GM20431 (cell line): Measurements from ENCODE around the gene TAF1C.
"Not testable (repeated sequence)": the region's sequence is repeated elsewhere in the genome, so short reads cannot be mapped to it uniquely, and the experiment has no call there.

Experiments used
- in situ Hi-C: fragments of 300-500 bp; cut with MseI, MboI; formaldehyde crosslinking; loops from one replicate; pipeline ENCODE4 v1.15.0; 2020; ENCODE audit warnings: low sequenced_read_pairs; ENCODE audit not compliant: unreplicated experiment

TAF1C gene

DNA sequence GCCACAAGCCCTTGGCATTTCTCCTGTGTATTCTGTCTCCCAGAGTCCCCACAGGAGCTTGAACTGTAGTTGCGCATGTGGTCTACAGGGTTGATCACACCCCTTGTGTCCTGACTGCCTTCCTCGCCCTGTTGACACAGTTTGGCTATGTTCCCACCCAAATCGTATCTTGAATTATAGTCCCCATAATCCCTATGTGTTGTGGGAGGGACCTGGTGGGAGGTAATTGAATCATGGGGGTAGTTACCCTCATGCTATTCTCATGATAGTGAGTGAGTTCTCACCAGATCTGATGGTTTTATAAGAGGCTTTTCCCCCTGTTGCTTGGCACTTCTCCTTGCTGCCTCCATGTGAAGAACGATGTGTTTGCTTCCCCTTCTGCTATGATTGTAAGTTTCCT lies 25.3 kb upstream of the TAF1C start:
- in situ Hi-C loops: no loop called here

DNA sequence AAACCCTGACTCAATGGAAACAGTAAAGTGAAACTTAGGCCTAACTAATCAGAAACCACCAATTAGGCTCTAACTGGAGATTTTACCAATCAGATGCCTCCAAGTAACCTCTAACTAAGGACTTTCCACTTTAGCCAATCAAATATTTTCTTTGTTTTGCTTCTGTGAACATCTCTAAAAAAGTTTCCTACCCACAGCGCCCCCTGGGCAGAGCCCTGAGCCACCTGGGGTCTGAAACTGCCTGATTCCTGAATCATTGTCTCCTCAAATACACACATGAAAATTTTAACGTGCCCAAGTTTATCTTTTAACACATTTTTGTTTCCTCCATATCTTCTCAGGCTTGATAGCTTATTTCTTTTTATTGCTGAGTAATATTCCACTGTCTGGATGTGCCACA lies 23.1 kb upstream of the TAF1C start:
- in situ Hi-C loops: no loop called here

- in situ Hi-C loops: no loop called here
These were observed 21.0 kb upstream of the TAF1C start for GRCh38 chr16:84207879-84208278.

GRCh38 chr16:84207251-84207650 lies 20.4 kb upstream of the TAF1C start:
- in situ Hi-C loops: no loop called here

DNA sequence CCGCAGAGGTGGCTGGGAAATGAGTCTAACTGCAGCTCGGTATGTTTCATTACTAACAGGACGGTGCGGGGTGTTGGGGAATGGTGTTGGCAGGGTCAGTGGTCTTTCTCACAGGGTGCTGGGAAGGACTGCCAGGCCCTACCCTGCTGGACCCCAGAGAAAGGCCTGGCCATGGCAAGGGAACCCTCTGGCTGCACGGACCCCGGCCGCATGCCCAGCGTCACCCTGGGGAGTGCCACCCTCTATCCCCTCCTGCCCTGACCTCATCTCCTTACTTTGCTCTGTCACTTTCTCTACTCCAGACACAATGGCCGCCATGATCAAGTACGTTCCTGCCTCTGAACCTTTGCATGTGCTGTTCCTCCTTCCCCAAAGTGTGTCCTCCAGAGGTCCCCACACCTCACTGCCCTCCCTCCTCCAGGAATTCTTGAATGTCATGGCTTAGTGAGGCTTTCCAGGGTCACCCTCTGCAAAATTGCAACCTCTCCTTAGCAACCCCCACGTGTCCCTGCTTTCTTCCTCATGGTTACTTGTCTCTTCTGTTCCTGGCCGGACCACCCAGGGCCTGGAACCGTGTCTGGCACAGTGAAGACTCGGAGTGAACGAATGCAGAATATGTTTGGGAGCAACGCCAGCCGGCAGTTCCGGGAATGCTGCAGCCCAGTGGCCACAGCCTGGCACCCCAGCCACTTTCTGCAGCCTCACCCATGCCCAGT lies 19.3 kb upstream of the TAF1C start:
- in situ Hi-C loops: no loop called here

DNA sequence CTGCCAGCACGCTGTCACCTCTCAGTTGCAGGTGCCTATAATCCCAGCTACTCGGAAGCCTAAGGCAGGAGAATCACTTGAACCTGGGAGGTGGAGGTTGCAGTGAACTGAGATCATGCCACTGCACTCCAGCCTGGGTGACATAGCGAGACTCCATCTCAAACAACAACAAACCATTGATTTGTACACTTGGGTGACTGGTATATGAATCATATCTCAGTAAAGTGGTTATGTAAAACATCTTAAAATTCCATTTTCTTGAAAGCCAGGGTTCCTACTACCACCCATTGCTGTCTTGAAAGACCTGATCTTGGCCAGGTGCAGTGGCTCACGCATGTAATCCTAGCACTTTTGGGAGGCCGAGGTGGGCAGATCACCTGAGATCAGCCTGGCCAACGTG lies 18.3 kb upstream of the TAF1C start:
- in situ Hi-C loops: not testable (repeated sequence)

DNA sequence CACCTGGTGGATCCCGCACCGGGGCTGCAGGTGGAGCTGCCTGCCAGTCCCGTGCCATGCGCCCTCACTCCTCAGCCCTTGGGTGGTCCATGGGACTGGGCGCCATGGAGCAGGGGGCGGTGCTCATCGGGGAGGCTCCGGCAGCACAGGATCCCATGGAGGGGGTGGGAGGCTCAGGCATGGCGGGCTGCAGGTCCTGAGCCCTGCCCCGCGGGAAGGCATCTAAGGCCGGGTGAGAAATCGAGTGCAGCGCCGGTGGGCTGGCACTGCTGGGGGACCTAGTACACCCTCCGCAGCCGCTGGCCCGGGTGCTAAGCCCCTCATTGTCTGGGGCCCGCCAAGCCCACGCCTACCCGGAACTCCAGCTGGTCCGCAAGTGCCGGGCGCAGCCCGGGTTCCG lies 17.7 kb upstream of the TAF1C start:
- in situ Hi-C loops: not testable (repeated sequence)

GRCh38 chr16:84199861-84200260 lies 13.0 kb upstream of the TAF1C start:
- in situ Hi-C loops: loop anchor here (25.0 kb wide), 1 partner anchor 238 kb away; the partner anchor contains the start of genes NECAB2 and OSGIN1

DNA sequence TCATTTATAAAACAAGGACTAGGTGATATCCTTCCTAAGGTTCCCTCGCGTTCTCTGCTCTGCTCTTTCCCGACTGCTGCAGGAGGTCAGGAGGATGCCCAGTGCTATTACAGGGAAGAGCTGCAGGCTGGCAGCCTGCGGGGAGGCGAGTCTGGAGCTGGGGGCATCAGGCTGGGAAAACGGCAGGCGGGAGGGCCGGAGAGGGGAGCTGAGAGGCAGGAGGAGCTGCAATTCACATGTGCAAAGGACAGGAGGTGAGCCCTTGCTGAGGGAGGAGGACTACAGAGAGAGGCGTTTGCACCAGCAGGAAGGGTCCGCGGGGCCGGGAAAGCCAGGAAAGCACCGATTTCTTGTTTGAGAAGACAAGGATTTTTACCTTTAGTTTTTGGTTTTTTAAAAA lies 12.2 kb upstream of the TAF1C start:
- in situ Hi-C loops: loop anchor here (25.0 kb wide), 1 partner anchor 237 kb away; the partner anchor contains the start of genes NECAB2 and OSGIN1

- in situ Hi-C loops: loop anchor here (25.0 kb wide), 1 partner anchor 236 kb away; the partner anchor contains the start of genes NECAB2 and OSGIN1
These were observed 11.5 kb upstream of the TAF1C start for GRCh38 chr16:84198401-84198800.

- in situ Hi-C loops: loop anchor here (25.0 kb wide), 1 partner anchor 235 kb away; the partner anchor contains the start of genes NECAB2 and OSGIN1
These were observed 10.7 kb upstream of the TAF1C start for GRCh38 chr16:84197466-84198128.

GRCh38 chr16:84196727-84197394 lies 10.0 kb upstream of the TAF1C start:
- in situ Hi-C loops: loop anchor here (25.0 kb wide), 1 partner anchor 235 kb away; the partner anchor contains the start of genes NECAB2 and OSGIN1

DNA sequence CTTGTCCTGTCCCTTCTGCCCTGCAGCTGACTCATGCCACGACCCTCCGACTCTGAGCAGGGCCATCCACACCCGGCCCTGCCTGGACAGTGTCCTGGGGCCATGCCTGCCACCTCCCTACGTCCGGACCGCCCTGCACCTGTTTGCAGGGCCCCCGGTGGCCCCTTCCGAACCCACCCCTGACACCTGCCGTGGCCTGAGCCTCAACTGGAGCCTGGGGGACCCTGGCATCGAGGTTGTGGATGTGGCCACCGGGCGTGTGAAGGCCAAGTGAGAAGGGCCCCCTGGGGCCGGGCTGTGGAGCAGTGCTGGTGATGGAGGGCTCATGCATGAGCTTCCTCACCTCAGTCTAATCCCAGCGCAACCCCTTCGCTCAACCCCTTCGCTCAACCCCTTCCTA lies 9.2 kb upstream of the TAF1C start:
- in situ Hi-C loops: loop anchor here (25.0 kb wide), 1 partner anchor 234 kb away; the partner anchor contains the start of genes NECAB2 and OSGIN1

- in situ Hi-C loops: loop anchor here (25.0 kb wide), 1 partner anchor 233 kb away; the partner anchor contains the start of genes NECAB2 and OSGIN1
These were observed 8.6 kb upstream of the TAF1C start for GRCh38 chr16:84195201-84196093.

GRCh38 chr16:84194470-84195200 lies 7.8 kb upstream of the TAF1C start:
- in situ Hi-C loops: loop anchor here (25.0 kb wide), 1 partner anchor 232 kb away; the partner anchor contains the start of genes NECAB2 and OSGIN1

- in situ Hi-C loops: loop anchor here (25.0 kb wide), 1 partner anchor 232 kb away; the partner anchor contains the start of genes NECAB2 and OSGIN1
These were observed 7.2 kb upstream of the TAF1C start for GRCh38 chr16:84194018-84194417.

- in situ Hi-C loops: loop anchor here (25.0 kb wide), 1 partner anchor 231 kb away; the partner anchor contains the start of genes NECAB2 and OSGIN1
These were observed 6.6 kb upstream of the TAF1C start for GRCh38 chr16:84193480-84193879.

GRCh38 chr16:84191466-84191865 lies 4.6 kb upstream of the TAF1C start:
- in situ Hi-C loops: loop anchor here (25.0 kb wide), 1 partner anchor 229 kb away; the partner anchor contains the start of genes NECAB2 and OSGIN1
